Measurements from ENCODE around the gene ZFP36L2. TPM values are rescaled to one million over a fixed set of nuclear protein-coding genes. Genes with fewer than 3 reads are reported as not detected.

The ZFP36L2 gene
- total and polyA plus RNA-seq, 2 experiments from 2014 or later: 37.9 to 38.4 TPM

- no peak for TF ChIP-seq ETS1 (IDR thresholded peaks at IDR 0.05)
- no peak for TF ChIP-seq ZNF114 (CRISPR knock-in tag; IDR thresholded peaks at IDR 0.05)
Measured at GRCh38 chr2:43250015-43250414, 23.6 kb upstream of the ZFP36L2 start (continued).

DNA sequence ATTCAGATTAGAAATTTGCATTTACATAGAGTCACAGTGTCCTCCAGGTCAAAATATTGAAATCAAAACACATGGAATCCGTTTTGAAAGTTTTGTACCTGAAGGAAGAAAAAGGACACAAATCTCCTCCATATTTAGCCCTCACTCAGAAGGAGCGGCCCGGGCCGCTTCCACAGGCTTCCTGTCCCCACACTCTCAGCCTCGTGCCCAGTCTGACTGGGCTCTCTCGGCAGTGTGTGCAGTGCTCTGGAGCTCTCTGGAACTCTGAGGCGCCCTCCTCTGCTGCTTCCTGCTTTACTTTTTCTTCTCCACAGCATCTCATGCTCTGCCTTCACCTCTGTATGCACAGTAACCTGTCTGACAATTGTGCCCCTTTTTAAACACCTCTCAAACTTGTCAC is 22.2 kb upstream of the ZFP36L2 start:
- no peak overlapping the region for H3K27ac Mint-ChIP-seq
- Histone ChIP-seq H3K4me1 (ENCODE audit: insufficient read depth) (no peaks in the 10 kb centered on the region), H2AFZ (no peak overlapping the region), H3K36me3 (ENCODE audit: insufficient read depth) (no peaks in the 10 kb centered on the region), H3K9me2 (ENCODE audit: insufficient read depth) (no peaks in the 10 kb centered on the region), H3K79me2 (replicated peaks; ENCODE audit: insufficient read depth) (no peaks in the 10 kb centered on the region), H3K4me3 (no peak overlapping the region), H3K27me3 (ENCODE audit: insufficient read depth) (no peaks in the 10 kb centered on the region), H3K4me2 (no peak overlapping the region), H3F3A (replicated peaks; ENCODE audit: low read depth) (no peaks in the 10 kb centered on the region), H4K20me1 (replicated peaks; ENCODE audit: insufficient read depth) (no peaks in the 10 kb centered on the region; the same call in 1 of the 2 replicates), H3K27ac (ENCODE audit: low read depth) (no peak overlapping the region)
- H3K9me3 Mint-ChIP-seq: no peaks in the 10 kb centered on the region; the same call in 2 of the 3 replicates
- TF ChIP-seq CREB1 (CRISPR knock-in tag; IDR thresholded peaks at IDR 0.05; ENCODE audit: low read depth): no peak
- no peak for TF ChIP-seq STAT1 (IDR thresholded peaks at IDR 0.05; ENCODE audit: unreplicated experiment)
- TF ChIP-seq ZNF114 (CRISPR knock-in tag; IDR thresholded peaks at IDR 0.05): no peak
- no peak for TF ChIP-seq POLR2AphosphoS5 (IDR thresholded peaks at IDR 0.05; ENCODE audit: low read depth)
- TF ChIP-seq EZH2phosphoT487 (IDR thresholded peaks at IDR 0.05; ENCODE audit: unreplicated experiment): no peak
- TF ChIP-seq, protein P1, sequence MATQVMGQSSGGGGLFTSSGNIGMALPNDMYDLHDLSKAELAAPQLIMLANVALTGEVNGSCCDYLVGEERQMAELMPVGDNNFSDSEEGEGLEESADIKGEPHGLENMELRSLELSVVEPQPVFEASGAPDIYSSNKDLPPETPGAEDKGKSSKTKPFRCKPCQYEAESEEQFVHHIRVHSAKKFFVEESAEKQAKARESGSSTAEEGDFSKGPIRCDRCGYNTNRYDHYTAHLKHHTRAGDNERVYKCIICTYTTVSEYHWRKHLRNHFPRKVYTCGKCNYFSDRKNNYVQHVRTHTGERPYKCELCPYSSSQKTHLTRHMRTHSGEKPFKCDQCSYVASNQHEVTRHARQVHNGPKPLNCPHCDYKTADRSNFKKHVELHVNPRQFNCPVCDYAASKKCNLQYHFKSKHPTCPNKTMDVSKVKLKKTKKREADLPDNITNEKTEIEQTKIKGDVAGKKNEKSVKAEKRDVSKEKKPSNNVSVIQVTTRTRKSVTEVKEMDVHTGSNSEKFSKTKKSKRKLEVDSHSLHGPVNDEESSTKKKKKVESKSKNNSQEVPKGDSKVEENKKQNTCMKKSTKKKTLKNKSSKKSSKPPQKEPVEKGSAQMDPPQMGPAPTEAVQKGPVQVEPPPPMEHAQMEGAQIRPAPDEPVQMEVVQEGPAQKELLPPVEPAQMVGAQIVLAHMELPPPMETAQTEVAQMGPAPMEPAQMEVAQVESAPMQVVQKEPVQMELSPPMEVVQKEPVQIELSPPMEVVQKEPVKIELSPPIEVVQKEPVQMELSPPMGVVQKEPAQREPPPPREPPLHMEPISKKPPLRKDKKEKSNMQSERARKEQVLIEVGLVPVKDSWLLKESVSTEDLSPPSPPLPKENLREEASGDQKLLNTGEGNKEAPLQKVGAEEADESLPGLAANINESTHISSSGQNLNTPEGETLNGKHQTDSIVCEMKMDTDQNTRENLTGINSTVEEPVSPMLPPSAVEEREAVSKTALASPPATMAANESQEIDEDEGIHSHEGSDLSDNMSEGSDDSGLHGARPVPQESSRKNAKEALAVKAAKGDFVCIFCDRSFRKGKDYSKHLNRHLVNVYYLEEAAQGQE (IDR thresholded peaks at IDR 0.05; ENCODE audit: unreplicated experiment): no peak
- no peak for TF ChIP-seq NANOG (IDR thresholded peaks at IDR 0.05; ENCODE audit: borderline replicate concordance)
- TF ChIP-seq EZH2 (IDR thresholded peaks at IDR 0.05; ENCODE audit: low read depth, unreplicated experiment): no peak
- H3K4me3 Mint-ChIP-seq: no peak overlapping the region; the same call in 2 of the 3 replicates
- ATAC-seq (no peak), DNase-seq (ENCODE audit: low spot score) (no peak)
- H3K36me3 Mint-ChIP-seq (ENCODE audit: low read depth): 0 out of 3 replicates have a peak, but pooled peaks cover 3% of the 10 kb centered on the region
- H3K4me1 Mint-ChIP-seq: peaks cover 8% of the 10 kb centered on the region; the same call in 2 of the 3 replicates
- H3K27me3 Mint-ChIP-seq (ENCODE audit: insufficient read depth, low read depth, poor library complexity): peaks cover 5% of the 10 kb centered on the region

DNA sequence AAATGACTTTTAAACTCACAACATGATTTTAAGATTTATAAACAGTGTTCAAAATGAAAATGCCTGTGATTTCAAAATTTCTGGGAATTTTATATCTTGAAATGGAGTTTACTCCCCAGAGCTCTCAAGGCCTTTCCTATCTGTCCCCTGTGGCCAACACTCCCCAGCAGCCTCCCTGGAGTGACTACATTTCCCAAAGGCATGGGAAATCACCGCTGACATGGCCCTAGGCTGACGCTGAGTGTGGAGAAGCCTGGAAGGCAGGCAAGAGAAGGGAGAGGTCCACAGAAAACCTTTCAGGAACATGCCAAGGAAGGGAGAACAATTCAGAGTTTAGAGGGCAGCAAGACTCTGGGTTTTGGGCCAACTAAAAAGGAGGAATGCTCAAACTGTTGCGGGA is 20.2 kb upstream of the ZFP36L2 start:
- H3K27ac Mint-ChIP-seq: peak overlapping the region; percentile 43; the same call in 1 of the 2 replicates
- no peak overlapping the region for H3K4me2 ChIP-seq
- peaks cover 3% of the 10 kb centered on the region; the same call in 1 of the 3 replicates for H3K36me3 Mint-ChIP-seq (ENCODE audit: low read depth)
- peaks cover 5% of the 10 kb centered on the region for H3K27me3 Mint-ChIP-seq (ENCODE audit: insufficient read depth, low read depth, poor library complexity)
- H3K4me3 ChIP-seq: no peak overlapping the region
- H3K36me3 ChIP-seq (ENCODE audit: insufficient read depth): no peaks in the 10 kb centered on the region
- H3F3A ChIP-seq (replicated peaks; ENCODE audit: low read depth): 0 out of 2 replicates have a peak, but pooled peaks cover 3% of the 10 kb centered on the region
- no peaks in the 10 kb centered on the region for H3K9me2 ChIP-seq (ENCODE audit: insufficient read depth)
- DNase-seq (ENCODE audit: low spot score) (no peak), ATAC-seq (peak; percentile 70)
- no peaks in the 10 kb centered on the region for H3K27me3 ChIP-seq (ENCODE audit: insufficient read depth)
- no peaks in the 10 kb centered on the region; the same call in 2 of the 3 replicates for H3K9me3 Mint-ChIP-seq
- no peak overlapping the region for H3K4me3 Mint-ChIP-seq
- H2AFZ ChIP-seq: no peak overlapping the region
- peaks cover 11% of the 10 kb centered on the region for H3K4me1 Mint-ChIP-seq
- no peaks in the 10 kb centered on the region; the same call in 1 of the 2 replicates for H4K20me1 ChIP-seq (replicated peaks; ENCODE audit: insufficient read depth)
- no peaks in the 10 kb centered on the region for H3K4me1 ChIP-seq (ENCODE audit: insufficient read depth)
- no peak overlapping the region for H3K27ac ChIP-seq (ENCODE audit: low read depth)
- no peaks in the 10 kb centered on the region for H3K79me2 ChIP-seq (replicated peaks; ENCODE audit: insufficient read depth)
- TF ChIP-seq STAT1 (IDR thresholded peaks at IDR 0.05; ENCODE audit: unreplicated experiment): no peak
- no peak for TF ChIP-seq ZNF331 (CRISPR knock-in tag; IDR thresholded peaks at IDR 0.05; ENCODE audit: low read depth)
- TF ChIP-seq CREB1 (CRISPR knock-in tag; IDR thresholded peaks at IDR 0.05; ENCODE audit: low read depth): no peak
- no peak for TF ChIP-seq ETS1 (IDR thresholded peaks at IDR 0.05)
- no peak for TF ChIP-seq EZH2 (IDR thresholded peaks at IDR 0.05; ENCODE audit: low read depth, unreplicated experiment)
- TF ChIP-seq, protein P1 (IDR thresholded peaks at IDR 0.05; ENCODE audit: unreplicated experiment): no peak
- no peak for TF ChIP-seq JUNB (IDR thresholded peaks at IDR 0.05; ENCODE audit: unreplicated experiment)
- no peak for TF ChIP-seq ZNF114 (CRISPR knock-in tag; IDR thresholded peaks at IDR 0.05)

Data from GM23338 (cell line).